Liver (tissue), 3 donors: ENCODE measurements around the gene KIAA0586.

Source experiments
- CTCF ChIP-seq: fragments of 150-350 bp; IDR thresholded peaks from 2 replicates; pipeline ENCODE4 v1.5.1; 2017; ENCODE audit warnings: improper control_type of control experiment, low read depth, low read length; ENCODE audit not compliant: missing input control
- HNF4A ChIP-seq, 2 donors: conservative IDR thresholded peaks; 2 replicates each; pipeline ENCODE4 v1.6.1; 2016; ENCODE audit warnings: antibody characterized with exemption in 2 of 2, mild to moderate bottlenecking in 2 of 2
- HNF4G ChIP-seq: IDR thresholded peaks from 2 replicates; pipeline ENCODE4 v1.6.1; 2016; ENCODE audit warnings: antibody characterized with exemption
- NR2F2 ChIP-seq: IDR thresholded peaks from 2 replicates; pipeline ENCODE4 v1.6.1; 2016; ENCODE audit warnings: antibody characterized with exemption
- RAD21 ChIP-seq, 2 donors: IDR thresholded peaks; 2 replicates each; pipeline ENCODE4 v1.6.1; 2016; ENCODE audit warnings: antibody characterized with exemption in 2 of 2, mild to moderate bottlenecking in 2 of 2
- SP1 ChIP-seq: IDR thresholded peaks from 2 replicates; pipeline ENCODE4 v1.6.1; 2018; ENCODE audit warnings: antibody characterized with exemption, mild to moderate bottlenecking
- TAF1 ChIP-seq: conservative IDR thresholded peaks from 2 replicates; pipeline ENCODE4 v1.6.1; 2016; ENCODE audit warnings: antibody characterized with exemption, mild to moderate bottlenecking
- TF ChIP-seq, protein P1 (sequence below): IDR thresholded peaks from 2 replicates; pipeline ENCODE4 v1.6.1; 2016; ENCODE audit warnings: antibody characterized with exemption, mild to moderate bottlenecking
- donor health status: healthy.
- donor health status: healthy.

GRCh38 chr14:58543253-58543652 is 115.7 kb downstream of the KIAA0586 start:
- TF ChIP-seq CTCF (no peak), HNF4G (no peak), SP1 (no peak), TAF1 (no peak), RAD21 (IDR thresholded peaks at IDR 0.05) (no peak), NR2F2 (no peak), HNF4A (conservative IDR thresholded peaks at IDR 0.05) (no peak)
- TF ChIP-seq, protein P1, sequence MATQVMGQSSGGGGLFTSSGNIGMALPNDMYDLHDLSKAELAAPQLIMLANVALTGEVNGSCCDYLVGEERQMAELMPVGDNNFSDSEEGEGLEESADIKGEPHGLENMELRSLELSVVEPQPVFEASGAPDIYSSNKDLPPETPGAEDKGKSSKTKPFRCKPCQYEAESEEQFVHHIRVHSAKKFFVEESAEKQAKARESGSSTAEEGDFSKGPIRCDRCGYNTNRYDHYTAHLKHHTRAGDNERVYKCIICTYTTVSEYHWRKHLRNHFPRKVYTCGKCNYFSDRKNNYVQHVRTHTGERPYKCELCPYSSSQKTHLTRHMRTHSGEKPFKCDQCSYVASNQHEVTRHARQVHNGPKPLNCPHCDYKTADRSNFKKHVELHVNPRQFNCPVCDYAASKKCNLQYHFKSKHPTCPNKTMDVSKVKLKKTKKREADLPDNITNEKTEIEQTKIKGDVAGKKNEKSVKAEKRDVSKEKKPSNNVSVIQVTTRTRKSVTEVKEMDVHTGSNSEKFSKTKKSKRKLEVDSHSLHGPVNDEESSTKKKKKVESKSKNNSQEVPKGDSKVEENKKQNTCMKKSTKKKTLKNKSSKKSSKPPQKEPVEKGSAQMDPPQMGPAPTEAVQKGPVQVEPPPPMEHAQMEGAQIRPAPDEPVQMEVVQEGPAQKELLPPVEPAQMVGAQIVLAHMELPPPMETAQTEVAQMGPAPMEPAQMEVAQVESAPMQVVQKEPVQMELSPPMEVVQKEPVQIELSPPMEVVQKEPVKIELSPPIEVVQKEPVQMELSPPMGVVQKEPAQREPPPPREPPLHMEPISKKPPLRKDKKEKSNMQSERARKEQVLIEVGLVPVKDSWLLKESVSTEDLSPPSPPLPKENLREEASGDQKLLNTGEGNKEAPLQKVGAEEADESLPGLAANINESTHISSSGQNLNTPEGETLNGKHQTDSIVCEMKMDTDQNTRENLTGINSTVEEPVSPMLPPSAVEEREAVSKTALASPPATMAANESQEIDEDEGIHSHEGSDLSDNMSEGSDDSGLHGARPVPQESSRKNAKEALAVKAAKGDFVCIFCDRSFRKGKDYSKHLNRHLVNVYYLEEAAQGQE, result no peak
